Esophagus squamous epithelium (tissue), 5 donors: Measurements from ENCODE around the gene PWP1. TPM values are rescaled to one million over a fixed set of nuclear protein-coding genes. Genes with fewer than 3 reads are reported as not detected.
A peak's percentile ranks its signal among the peaks of the same experiment; 100 is the strongest.
"Not testable (repeated sequence)": the region's sequence is repeated elsewhere in the genome, so short reads cannot be mapped to it uniquely, and the experiment has no call there.

Experiments
- DNase-seq: peaks from one replicate; lab custom pipeline; 2025; lab: John Stamatoyannopoulos, UW
- H3K27ac ChIP-seq, 4 donors: fragments of 200-600 bp; sonication (generic); one replicate each; pipeline ENCODE4 v1.5.1; 2016 to 2019; ENCODE audit warnings: mild to moderate bottlenecking in 1 of 4
- H3K27me3 ChIP-seq, 4 donors: fragments of 200-600 bp; sonication (generic); 1 replicate in 3 of 4; 2 replicates in 1 of 4; pipeline versions ENCODE4 v1.5.1 to v1.6.0; 2017 to 2021; ENCODE audit warnings: antibody characterized with exemption in 1 of 4
- H3K36me3 ChIP-seq, 3 donors: fragments of 200-600 bp; sonication (generic); one replicate each; pipeline ENCODE4 v1.5.1; 2016 to 2019
- H3K4me1 ChIP-seq, 3 donors: fragments of 200-600 bp; sonication (generic); one replicate each; pipeline ENCODE4 v1.5.1; 2017 to 2019
- H3K4me3 ChIP-seq, 4 donors: fragments of 200-600 bp; sonication (generic); 1 replicate in 3 of 4; 2 replicates in 1 of 4; pipeline ENCODE4 v1.5.1; 2016 to 2019; ENCODE audit warnings: mild to moderate bottlenecking in 2 of 4, moderate library complexity in 1 of 4
- H3K9me3 ChIP-seq, 3 donors: fragments of 200-600 bp; sonication (generic); one replicate each; pipeline ENCODE4 v1.5.1; 2016 to 2019
- POLR2A ChIP-seq, 4 donors: fragments of 450-650 bp; IDR thresholded peaks; one replicate each; pipeline ENCODE4 v1.6.1; 2017; ENCODE audit warnings: antibody characterized with exemption in 4 of 4, mild to moderate bottlenecking in 4 of 4, moderate library complexity in 3 of 4
- WGBS, 2 donors: methylation state at CpG; one replicate each; pipeline ENCODE4 v1.1.5; 2018; 5-methylcytosine and 5-hydroxymethylcytosine counted together
- intact Hi-C: fragments of 100-400 bp; cut with DNase I; formaldehyde crosslinking; loops from one replicate; pipeline ENCODE4 v1.15.0; 2022
- total RNA-seq, 4 donors: library from RNA; depleted of rRNA; stranded (reverse); fragments of >200 nt; gene quantifications; one replicate each; pipeline ENCODE4 v1.1.0, GENCODE V29; 2016
- TF ChIP-seq, protein P1 (sequence below), 6 experiments: fragments of 450-650 bp in 4 of 6; fragments of 200-600 bp in 2 of 6; sonication (generic) in 2 of 6; IDR thresholded peaks; one replicate each; pipeline ENCODE4 v1.5.1; 2016 to 2019; ENCODE audit warnings: antibody characterized with exemption in 6 of 6, mild to moderate bottlenecking in 4 of 6, moderate library complexity in 4 of 6
- donor health status: DM: yes; HTN: yes; CAD: no.

PWP1 gene
- total RNA-seq, 4 donors from 2014 or later: 36.9 to 91.0 (median 48.7) TPM

DNA sequence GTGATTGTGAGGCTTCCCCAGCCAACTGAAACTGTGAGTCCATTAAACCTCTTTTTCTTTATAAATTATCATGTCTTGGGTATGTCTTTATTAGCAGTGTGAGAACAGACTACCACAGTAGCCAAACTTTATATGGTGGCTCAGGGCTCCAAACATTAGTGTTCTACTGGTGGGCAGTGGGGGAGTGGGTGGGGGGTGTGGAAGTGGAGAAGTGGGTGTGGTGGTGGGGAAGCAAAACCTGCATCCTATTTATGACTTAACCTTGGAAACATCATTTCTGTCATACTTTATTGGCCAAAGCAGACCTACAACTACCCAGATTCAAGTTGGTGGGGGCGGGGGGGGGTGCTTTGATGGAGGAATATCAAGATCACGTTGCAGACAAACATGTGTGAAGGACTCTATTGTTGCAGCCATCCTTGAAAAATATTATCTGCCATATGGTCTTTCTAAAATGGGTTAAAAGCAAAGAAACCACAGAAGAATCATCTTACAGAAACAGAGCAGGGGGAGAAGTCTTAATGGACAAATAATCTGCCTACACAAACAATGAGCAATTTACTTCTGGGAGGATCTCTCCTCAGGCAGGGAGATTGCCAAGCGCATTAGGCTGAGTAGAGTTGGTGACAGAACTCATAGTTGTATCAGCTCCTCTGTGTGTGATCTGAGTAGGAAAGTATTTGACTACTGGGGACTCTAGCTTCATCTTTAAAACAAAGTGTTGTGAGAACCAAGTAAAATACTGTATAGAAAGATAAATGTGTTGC, 1.4 kb upstream of the PWP1 start:
- Histone ChIP-seq H3K27me3 (peaks cover 0 to 6% (median 0%) of the 10 kb centered on the region in 4 donors), H3K9me3 (no peaks in the 10 kb centered on the region), H3K4me3 (no peak overlapping the region), H3K36me3 (peaks cover 2 to 11% (median 10%) of the 10 kb centered on the region in 3 donors), H3K27ac (no peak overlapping the region), H3K4me1 (peaks cover 10 to 28% (median 13%) of the 10 kb centered on the region in 3 donors)
- DNase-seq: no peak
- intact Hi-C loops: loop anchor here (10.0 kb wide), 1 partner anchor 71 kb away; no protein-coding TSS in a partner anchor
- WGBS, 2 donors: 75 to 82% methylated on average over 3 of the region's 3 CpGs
- TF ChIP-seq, protein P1, sequence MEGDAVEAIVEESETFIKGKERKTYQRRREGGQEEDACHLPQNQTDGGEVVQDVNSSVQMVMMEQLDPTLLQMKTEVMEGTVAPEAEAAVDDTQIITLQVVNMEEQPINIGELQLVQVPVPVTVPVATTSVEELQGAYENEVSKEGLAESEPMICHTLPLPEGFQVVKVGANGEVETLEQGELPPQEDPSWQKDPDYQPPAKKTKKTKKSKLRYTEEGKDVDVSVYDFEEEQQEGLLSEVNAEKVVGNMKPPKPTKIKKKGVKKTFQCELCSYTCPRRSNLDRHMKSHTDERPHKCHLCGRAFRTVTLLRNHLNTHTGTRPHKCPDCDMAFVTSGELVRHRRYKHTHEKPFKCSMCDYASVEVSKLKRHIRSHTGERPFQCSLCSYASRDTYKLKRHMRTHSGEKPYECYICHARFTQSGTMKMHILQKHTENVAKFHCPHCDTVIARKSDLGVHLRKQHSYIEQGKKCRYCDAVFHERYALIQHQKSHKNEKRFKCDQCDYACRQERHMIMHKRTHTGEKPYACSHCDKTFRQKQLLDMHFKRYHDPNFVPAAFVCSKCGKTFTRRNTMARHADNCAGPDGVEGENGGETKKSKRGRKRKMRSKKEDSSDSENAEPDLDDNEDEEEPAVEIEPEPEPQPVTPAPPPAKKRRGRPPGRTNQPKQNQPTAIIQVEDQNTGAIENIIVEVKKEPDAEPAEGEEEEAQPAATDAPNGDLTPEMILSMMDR (IDR thresholded peaks at IDR 0.05): no peak
- TF ChIP-seq POLR2A (IDR thresholded peaks at IDR 0.05): no peak

DNA sequence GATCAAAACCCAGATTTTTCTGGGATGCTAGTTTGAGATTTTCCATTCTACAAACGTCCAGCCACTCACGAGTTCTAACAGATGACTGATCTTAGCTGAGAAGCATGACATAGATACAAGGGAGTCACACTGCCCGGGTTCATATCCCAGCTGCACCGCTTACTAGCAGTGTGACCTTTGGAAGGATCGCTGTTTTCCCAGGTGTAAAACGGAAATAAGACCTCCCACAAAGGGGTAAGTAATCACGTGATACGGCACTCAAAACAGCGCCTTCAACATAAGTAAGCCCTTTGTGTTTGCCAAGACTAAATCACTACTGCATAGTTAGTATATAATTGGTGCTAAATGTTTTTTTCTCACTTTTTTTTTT, 624 bp upstream of the PWP1 start:
- no peak for DNase-seq
- intact Hi-C loops: loop anchor here (10.0 kb wide), 1 partner anchor 70 kb away; no protein-coding TSS in a partner anchor

DNA sequence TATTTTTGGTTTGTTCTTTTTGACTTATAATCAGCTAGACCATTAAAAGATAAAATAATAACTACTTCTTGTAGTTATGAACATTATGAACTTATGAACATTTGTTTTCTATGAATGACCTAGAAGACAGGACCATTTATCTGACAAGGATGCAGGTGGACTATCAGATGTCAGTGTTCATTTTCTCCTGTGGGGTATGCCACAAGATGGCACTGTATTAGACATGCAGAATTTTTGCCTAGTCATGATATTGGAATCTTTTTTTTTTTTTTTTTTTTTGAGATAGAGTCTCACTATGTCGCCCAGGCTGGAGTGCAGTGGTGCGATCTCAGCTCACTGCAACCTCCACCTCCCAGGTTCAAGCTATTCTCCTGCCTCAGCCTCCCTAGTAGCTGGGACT, 10.2 kb downstream of the PWP1 start:
- WGBS, 2 donors: 84 to 85% methylated on average over 2 of the region's 2 CpGs

More for the DNA sequence above, 624 bp upstream of the PWP1 start:
- Histone ChIP-seq H3K9me3 (no peaks in the 10 kb centered on the region), H3K27me3 (no peaks in the 10 kb centered on the region), H3K27ac (peak overlapping the region in 3 of 4 donors; percentile 87 to 93 (median 89)), H3K4me1 (peaks cover 10 to 28% (median 13%) of the 10 kb centered on the region in 3 donors), H3K4me3 (peak overlapping the region; percentile 79 to 95 (median 83)), H3K36me3 (peaks cover 8 to 19% (median 14%) of the 10 kb centered on the region in 3 donors)
- 4 to 11% methylated on average over 9 of the region's 9 CpGs for WGBS, 2 donors
- TF ChIP-seq POLR2A (IDR thresholded peaks at IDR 0.05): no peak
- TF ChIP-seq, protein P1 (IDR thresholded peaks at IDR 0.05): no peak

DNA sequence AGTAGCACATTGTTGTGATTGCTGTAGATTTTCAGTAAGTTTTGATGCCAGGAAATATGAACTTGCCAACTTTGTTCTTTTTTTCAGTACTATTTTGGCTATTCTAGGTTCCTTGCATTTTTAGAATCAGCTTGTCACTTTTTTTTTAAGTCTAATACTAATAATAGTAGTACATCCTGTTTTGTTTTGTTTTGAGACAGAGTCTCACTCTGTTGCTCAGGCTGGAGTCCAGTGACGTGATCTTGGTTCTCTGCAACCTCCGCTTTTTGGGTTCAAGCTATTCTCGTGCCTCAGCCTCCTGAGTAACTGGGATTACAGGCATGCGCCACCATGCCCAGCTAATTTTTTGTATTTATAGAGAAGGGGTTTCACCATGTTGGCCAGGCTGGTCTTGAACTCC, 16.5 kb downstream of the PWP1 start:
- Histone ChIP-seq H3K27me3 (no peaks in the 10 kb centered on the region), H3K4me3 (no peak overlapping the region), H3K27ac (no peak overlapping the region), H3K36me3 (peaks cover 12 to 95% (median 55%) of the 10 kb centered on the region in 3 donors), H3K4me1 (no peaks in the 10 kb centered on the region), H3K9me3 (no peaks in the 10 kb centered on the region)
- WGBS, 2 donors: 87 to 94% methylated on average over 4 of the region's 4 CpGs
- no peak for DNase-seq
- TF ChIP-seq POLR2A (IDR thresholded peaks at IDR 0.05): no peak
- TF ChIP-seq, protein P1 (IDR thresholded peaks at IDR 0.05): no peak
- intact Hi-C loops: no loop called here

More for the DNA sequence above, 10.2 kb downstream of the PWP1 start:
- TF ChIP-seq, protein P1 (IDR thresholded peaks at IDR 0.05): peak in 2 of 6 experiments; percentile 16 to 38
- H3K27ac ChIP-seq, DNase-seq, H3K27me3 ChIP-seq, H3K4me3 ChIP-seq, H3K4me1 ChIP-seq, intact Hi-C loops, H3K9me3 ChIP-seq: not testable (repeated sequence)
- H3K36me3 ChIP-seq: peaks cover 15 to 98% (median 55%) of the 10 kb centered on the region in 3 donors

DNA sequence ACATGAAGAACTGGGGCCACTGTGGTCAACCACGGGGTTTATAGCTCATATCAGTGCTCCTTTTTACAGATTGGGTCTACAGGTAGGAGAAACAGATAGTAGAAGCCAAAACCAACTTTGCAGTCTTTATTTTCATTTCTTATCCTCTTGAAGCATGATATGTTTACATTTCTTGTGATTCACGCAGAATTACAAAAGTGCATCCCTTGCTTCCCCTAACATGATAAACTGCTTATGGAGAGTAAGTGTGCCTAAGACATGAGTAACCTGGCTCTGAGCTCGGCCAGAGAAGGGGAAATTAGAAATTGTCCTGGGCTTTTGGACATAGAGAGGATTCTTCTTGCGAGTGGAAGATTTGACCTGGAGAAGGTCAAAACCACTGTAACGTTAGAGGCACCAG, 18.4 kb downstream of the PWP1 start:
- Histone ChIP-seq H3K9me3 (no peaks in the 10 kb centered on the region), H3K36me3 (peaks cover 12 to 93% (median 38%) of the 10 kb centered on the region in 3 donors), H3K4me1 (no peaks in the 10 kb centered on the region), H3K27ac (no peak overlapping the region), H3K27me3 (no peaks in the 10 kb centered on the region), H3K4me3 (no peak overlapping the region)
- 80 to 89% methylated on average over 5 of the region's 5 CpGs for WGBS, 2 donors
- no peak for TF ChIP-seq POLR2A (IDR thresholded peaks at IDR 0.05)
- TF ChIP-seq, protein P1 (IDR thresholded peaks at IDR 0.05): no peak
- DNase-seq: no peak
- intact Hi-C loops: no loop called here

DNA sequence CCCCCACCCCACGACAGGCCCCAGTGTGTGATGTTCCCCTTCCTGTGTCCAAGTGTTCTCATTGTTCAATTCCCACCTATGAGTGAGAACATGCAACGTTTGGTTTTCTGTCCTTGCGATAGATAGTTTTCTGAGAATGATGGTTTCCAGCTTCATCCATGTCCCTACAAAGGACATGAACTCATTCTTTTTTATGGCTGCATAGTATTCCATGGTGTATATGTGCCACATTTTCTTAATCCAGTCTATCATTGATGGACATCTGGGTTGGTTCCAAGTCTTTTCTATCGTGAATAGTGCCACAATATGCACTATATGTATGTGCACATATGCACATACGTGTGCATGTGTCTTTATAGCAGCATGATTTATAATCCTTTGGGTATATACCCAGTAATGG, 19.9 kb downstream of the PWP1 start:
- H3K27me3 ChIP-seq, H3K9me3 ChIP-seq, intact Hi-C loops, H3K4me1 ChIP-seq, DNase-seq, H3K4me3 ChIP-seq, H3K27ac ChIP-seq: not testable (repeated sequence)
- 95 to 96% methylated on average over 4 to 5 of the region's 5 CpGs for WGBS, 2 donors
- peaks cover 15 to 93% (median 40%) of the 10 kb centered on the region in 3 donors for H3K36me3 ChIP-seq
